Lower lobe of right lung (tissue), 2 donors: ENCODE results near the gene RAD51B. TPM values are rescaled to one million over a fixed set of nuclear protein-coding genes. Genes with fewer than 3 reads are reported as not detected.

Experiments
- ATAC-seq, 2 donors: fragments of 200-7000 bp; cut with Tn5 transposase; one replicate each; pipeline ENCODE4 v1.9.1; 2020 to 2022; ENCODE audit warnings: mild to moderate bottlenecking in 2 of 2, moderate library complexity in 2 of 2
- DNase-seq: peaks from one replicate; pipeline ENCODE4 v3.0.0-alpha.2; 2020
- H3K27ac ChIP-seq: fragments of 200-600 bp; one replicate; pipeline ENCODE4 v1.8.0; 2022
- H3K27me3 ChIP-seq: fragments of 200-600 bp; one replicate; pipeline ENCODE4 v1.8.0; 2022; ENCODE audit warnings: low read depth
- H3K36me3 ChIP-seq: fragments of 200-600 bp; one replicate; pipeline ENCODE4 v1.8.0; 2022; ENCODE audit warnings: mild to moderate bottlenecking
- H3K4me1 ChIP-seq: fragments of 200-600 bp; one replicate; pipeline ENCODE4 v1.8.0; 2022
- H3K4me3 ChIP-seq: fragments of 200-600 bp; one replicate; pipeline ENCODE4 v1.8.0; 2022; ENCODE audit warnings: mild to moderate bottlenecking
- H3K9me3 ChIP-seq: fragments of 200-600 bp; one replicate; pipeline ENCODE4 v1.8.0; 2022
- CTCF ChIP-seq: fragments of 200-600 bp; IDR thresholded peaks from one replicate; pipeline ENCODE4 v1.8.0; 2022; ENCODE audit warnings: antibody characterized with exemption, mild to moderate bottlenecking
- intact Hi-C: fragments of 100-400 bp; cut with DNase I; formaldehyde crosslinking; loops from one replicate; pipeline ENCODE4 v1.11.0; 2022
- total RNA-seq: library from RNA; stranded (reverse); fragmentation: NEBNext Ultra II Directional; extraction: Animal tissue kit (Norgen Biotek cat#: 25700); gene quantifications from one replicate; pipeline ENCODE4 v1.2.1, GENCODE V29; 2021
- donor health status: DM: no; HTN: yes; CAD: no; lungs with severe emphysema.

Gene RAD51B
- total RNA-seq, 1 donor from 2014 or later, result 22.2 TPM

GRCh38 chr14:68599896-68600610 lies 780.5 kb downstream of the RAD51B start:
- TF ChIP-seq CTCF, result no peak
- no peaks in the 10 kb centered on the region for H3K27me3 ChIP-seq
- H3K9me3 ChIP-seq, result no peaks in the 10 kb centered on the region
- intact Hi-C loops, result no loop called here
- H3K27ac ChIP-seq, result peak overlapping the region; percentile 86
- no peak overlapping the region for H3K4me3 ChIP-seq
- ATAC-seq, result no peak
- DNase-seq, result no peak
- H3K4me1 ChIP-seq, result peaks cover 33% of the 10 kb centered on the region
- no peaks in the 10 kb centered on the region for H3K36me3 ChIP-seq

GRCh38 chr14:68602507-68602906 lies 782.9 kb downstream of the RAD51B start:
- Histone ChIP-seq H3K4me1 (peaks cover 43% of the 10 kb centered on the region), H3K27ac (no peak overlapping the region), H3K27me3 (no peaks in the 10 kb centered on the region), H3K36me3 (no peaks in the 10 kb centered on the region), H3K4me3 (no peak overlapping the region), H3K9me3 (no peaks in the 10 kb centered on the region)
- no peak for TF ChIP-seq CTCF
- ATAC-seq (no peak), DNase-seq (no peak)
- intact Hi-C loops, result no loop called here

GRCh38 chr14:68603533-68604360 lies 784.2 kb downstream of the RAD51B start:
- Histone ChIP-seq H3K27ac (no peak overlapping the region), H3K4me1 (peaks cover 48% of the 10 kb centered on the region), H3K9me3 (no peaks in the 10 kb centered on the region), H3K27me3 (no peaks in the 10 kb centered on the region), H3K4me3 (no peak overlapping the region), H3K36me3 (no peaks in the 10 kb centered on the region)
- no peak for TF ChIP-seq CTCF
- ATAC-seq, result peak; percentile 10 to 23
- intact Hi-C loops, result no loop called here
- DNase-seq, result no peak

GRCh38 chr14:68604361-68604730 lies 784.8 kb downstream of the RAD51B start:
- Histone ChIP-seq H3K9me3 (no peaks in the 10 kb centered on the region), H3K36me3 (no peaks in the 10 kb centered on the region), H3K27me3 (no peaks in the 10 kb centered on the region), H3K4me1 (peaks cover 42% of the 10 kb centered on the region), H3K27ac (no peak overlapping the region), H3K4me3 (no peak overlapping the region)
- no peak for DNase-seq
- no peak for ATAC-seq
- intact Hi-C loops, result no loop called here
- no peak for TF ChIP-seq CTCF

- ATAC-seq (no peak), DNase-seq (no peak)
- Histone ChIP-seq H3K27me3 (no peaks in the 10 kb centered on the region), H3K36me3 (no peaks in the 10 kb centered on the region), H3K4me3 (no peak overlapping the region), H3K4me1 (peaks cover 38% of the 10 kb centered on the region), H3K27ac (no peak overlapping the region), H3K9me3 (no peaks in the 10 kb centered on the region)
- no peak for TF ChIP-seq CTCF
- intact Hi-C loops, result no loop called here
Measured at GRCh38 chr14:68604822-68605221, 785.2 kb downstream of the RAD51B start.
